Natural killer cell treated with Interleukin-12 subunit alpha and Interleukin-12 subunit beta and Interleukin-15 and Interleukin-18, amount 100 ng/mL, for 72 hours (primary cell): ENCODE data around the gene CRYBA2. TPM values are rescaled to one million over a fixed set of nuclear protein-coding genes. Genes with fewer than 3 reads are reported as not detected.

ENCODE experiments used
- ATAC-seq, 2 donors: fragments of 150-1000 bp; cut with Tn5 transposase in 1 of 2; sonication (Bioruptor Pico), chemical (Tn5 transposase) in 1 of 2; 2 replicates each; pipeline ENCODE4 v1.10.0; 2021
- DNase-seq: peaks from one replicate; pipeline ENCODE4 v3.0.0; 2022; ENCODE audit warnings: low spot score
- H3K27ac Mint-ChIP-seq, 2 donors: 1 replicate in 1 of 2; 2 replicates in 1 of 2; pipeline ENCODE4 v1.8.0; 2022; ENCODE audit warnings: mixed read lengths in 2 of 2, mild to moderate bottlenecking in 1 of 2, moderate library complexity in 1 of 2
- H3K27me3 Mint-ChIP-seq, 2 donors: 1 replicate in 1 of 2; 2 replicates in 1 of 2; pipeline ENCODE4 v1.8.0; 2022; ENCODE audit warnings: mixed read lengths in 2 of 2
- H3K36me3 Mint-ChIP-seq: one replicate; pipeline ENCODE4 v1.8.0; 2022; ENCODE audit warnings: mixed read lengths
- H3K4me1 Mint-ChIP-seq, 2 donors: 1 replicate in 1 of 2; 2 replicates in 1 of 2; pipeline ENCODE4 v1.8.0; 2022; ENCODE audit warnings: low read depth in 2 of 2, mixed read lengths in 2 of 2, mild to moderate bottlenecking in 1 of 2
- H3K4me3 Mint-ChIP-seq: one replicate; pipeline ENCODE4 v1.8.0; 2022; ENCODE audit warnings: mixed read lengths
- H3K9me3 Mint-ChIP-seq: 2 replicates; pipeline ENCODE4 v1.8.0; 2022; ENCODE audit warnings: mixed read lengths
- total RNA-seq, 2 donors: library from RNA; stranded (reverse); gene quantifications; one replicate each; pipeline ENCODE4 v1.2.3, GENCODE V29; 2022

CRYBA2 gene
- total RNA-seq, 2 donors from 2014 or later = not detected

GRCh38 chr2:218975060-218975777, 18.0 kb downstream of the CRYBA2 start:
- H3K27ac Mint-ChIP-seq = no peak overlapping the region
- H3K36me3 Mint-ChIP-seq = no peaks in the 10 kb centered on the region
- H3K4me1 Mint-ChIP-seq = peaks cover 0 to 3% of the 10 kb centered on the region in 2 donors
- peaks cover 48 to 77% of the 10 kb centered on the region in 2 donors for H3K27me3 Mint-ChIP-seq
- no peak overlapping the region for H3K4me3 Mint-ChIP-seq
- ATAC-seq = no peak
- DNase-seq = no peak
- H3K9me3 Mint-ChIP-seq = no peaks in the 10 kb centered on the region

DNA sequence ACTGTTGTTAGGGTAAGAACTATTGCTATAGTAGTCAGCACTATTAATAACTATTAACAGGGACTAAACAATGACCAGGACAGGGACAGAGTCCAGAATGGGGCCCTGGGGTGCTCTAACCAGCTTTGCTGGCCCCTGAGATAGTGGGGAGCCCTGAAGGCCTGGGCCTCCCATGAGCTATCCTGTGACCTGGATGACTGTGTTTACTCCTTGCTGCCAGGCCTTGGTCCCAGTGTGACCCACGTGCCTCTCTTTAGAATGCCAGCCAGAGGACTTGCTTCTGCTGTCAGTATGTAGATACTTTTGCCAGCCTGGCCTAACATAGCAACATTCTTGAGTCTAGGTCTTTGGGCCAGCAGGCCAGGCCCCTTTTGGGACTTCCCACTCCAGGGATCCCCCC, 22.3 kb downstream of the CRYBA2 start:
- no peak overlapping the region for H3K27ac Mint-ChIP-seq
- H3K4me3 Mint-ChIP-seq = no peak overlapping the region
- no peaks in the 10 kb centered on the region for H3K36me3 Mint-ChIP-seq
- no peak for ATAC-seq
- DNase-seq = no peak
- H3K27me3 Mint-ChIP-seq = peaks cover 49 to 58% of the 10 kb centered on the region in 2 donors
- H3K4me1 Mint-ChIP-seq = no peaks in the 10 kb centered on the region
- no peaks in the 10 kb centered on the region for H3K9me3 Mint-ChIP-seq

GRCh38 chr2:218964041-218964771, 29.0 kb downstream of the CRYBA2 start:
- H3K27ac Mint-ChIP-seq = no peak overlapping the region
- H3K4me1 Mint-ChIP-seq = peaks cover 0 to 9% of the 10 kb centered on the region in 2 donors
- H3K27me3 Mint-ChIP-seq = peaks cover 38 to 50% of the 10 kb centered on the region in 2 donors
- ATAC-seq = no peak
- no peaks in the 10 kb centered on the region for H3K9me3 Mint-ChIP-seq
- no peaks in the 10 kb centered on the region for H3K36me3 Mint-ChIP-seq
- DNase-seq = no peak
- H3K4me3 Mint-ChIP-seq = no peak overlapping the region

GRCh38 chr2:218963601-218964000, 29.6 kb downstream of the CRYBA2 start:
- H3K36me3 Mint-ChIP-seq = no peaks in the 10 kb centered on the region
- H3K27ac Mint-ChIP-seq = no peak overlapping the region
- H3K27me3 Mint-ChIP-seq = peaks cover 36 to 46% of the 10 kb centered on the region in 2 donors
- ATAC-seq (no peak), DNase-seq (no peak)
- no peak overlapping the region for H3K4me3 Mint-ChIP-seq
- no peaks in the 10 kb centered on the region for H3K9me3 Mint-ChIP-seq
- peaks cover 0 to 9% of the 10 kb centered on the region in 2 donors for H3K4me1 Mint-ChIP-seq

GRCh38 chr2:218962859-218963492, 30.2 kb downstream of the CRYBA2 start:
- Mint-ChIP-seq H3K36me3 (no peaks in the 10 kb centered on the region), H3K4me3 (no peak overlapping the region), H3K9me3 (no peaks in the 10 kb centered on the region), H3K4me1 (peaks cover 0 to 9% of the 10 kb centered on the region in 2 donors), H3K27ac (no peak overlapping the region), H3K27me3 (peaks cover 37 to 52% of the 10 kb centered on the region in 2 donors)
- DNase-seq (no peak), ATAC-seq (no peak)

GRCh38 chr2:218961651-218962570, 31.3 kb downstream of the CRYBA2 start:
- H3K4me3 Mint-ChIP-seq = peak overlapping the region; percentile 42

DNA sequence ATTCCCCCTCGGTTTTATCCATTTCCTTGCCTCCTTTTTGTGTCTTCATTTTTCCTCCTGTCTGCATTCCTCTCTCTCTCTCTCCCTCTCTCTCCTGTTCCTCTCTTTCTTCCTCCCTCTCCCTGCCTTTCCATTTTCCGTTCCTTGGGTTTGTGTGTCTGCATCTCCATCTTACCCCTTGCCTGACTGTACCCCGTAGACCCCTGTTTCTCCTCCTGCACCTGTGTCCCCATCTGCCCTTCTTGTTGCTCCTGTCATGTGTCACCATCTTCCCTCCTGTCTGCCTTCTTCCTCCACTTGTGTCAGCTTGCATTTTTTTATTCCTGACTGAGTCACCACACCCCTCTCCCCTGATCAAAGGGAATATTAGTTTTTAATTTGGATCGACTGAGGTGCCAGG, 32.0 kb downstream of the CRYBA2 start:
- Mint-ChIP-seq H3K4me3 (peak overlapping the region; percentile 42), H3K27ac (no peak overlapping the region), H3K27me3 (peaks cover 46 to 69% of the 10 kb centered on the region in 2 donors), H3K4me1 (peaks cover 0 to 9% of the 10 kb centered on the region in 2 donors), H3K36me3 (no peaks in the 10 kb centered on the region), H3K9me3 (no peaks in the 10 kb centered on the region)
- ATAC-seq (no peak), DNase-seq (no peak)

More at GRCh38 chr2:218961651-218962570, 31.3 kb downstream of the CRYBA2 start:
- H3K36me3 Mint-ChIP-seq = no peaks in the 10 kb centered on the region
- no peaks in the 10 kb centered on the region for H3K9me3 Mint-ChIP-seq
- peaks cover 43 to 63% of the 10 kb centered on the region in 2 donors for H3K27me3 Mint-ChIP-seq
- H3K4me1 Mint-ChIP-seq = peaks cover 0 to 9% of the 10 kb centered on the region in 2 donors
- no peak for DNase-seq
- no peak for ATAC-seq
- no peak overlapping the region for H3K27ac Mint-ChIP-seq

DNA sequence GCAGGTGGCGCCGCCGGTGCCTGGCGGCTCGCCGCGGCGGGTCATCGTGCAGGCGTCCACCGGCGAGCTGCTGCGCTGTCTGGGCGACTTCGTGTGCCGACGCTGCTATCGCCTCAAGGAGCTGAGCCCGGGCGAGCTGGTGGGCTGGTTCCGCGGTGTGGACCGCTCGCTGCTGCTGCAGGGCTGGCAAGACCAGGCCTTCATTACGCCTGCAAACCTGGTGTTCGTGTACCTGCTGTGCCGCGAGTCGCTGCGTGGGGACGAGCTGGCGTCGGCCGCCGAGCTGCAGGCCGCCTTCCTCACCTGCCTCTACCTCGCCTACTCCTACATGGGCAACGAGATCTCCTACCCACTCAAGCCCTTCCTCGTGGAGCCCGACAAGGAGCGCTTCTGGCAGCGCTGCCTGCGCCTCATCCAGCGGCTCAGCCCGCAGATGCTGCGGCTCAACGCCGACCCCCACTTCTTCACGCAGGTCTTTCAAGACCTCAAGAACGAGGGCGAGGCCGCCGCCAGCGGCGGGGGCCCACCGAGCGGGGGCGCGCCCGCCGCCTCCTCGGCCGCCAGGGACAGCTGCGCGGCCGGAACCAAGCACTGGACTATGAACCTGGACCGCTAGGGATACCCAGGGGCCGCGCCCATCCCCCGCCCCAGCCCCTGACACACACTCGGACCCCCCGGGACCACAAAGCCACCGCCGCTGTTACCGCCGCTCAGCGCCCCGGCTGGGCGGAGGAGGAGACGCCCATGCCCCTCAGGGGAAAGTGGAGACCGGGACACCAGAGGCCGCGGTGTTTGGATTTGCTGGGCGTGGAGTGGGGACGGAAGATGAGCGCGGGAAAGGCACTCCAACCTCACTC, 32.7 kb downstream of the CRYBA2 start:
- H3K9me3 Mint-ChIP-seq = no peaks in the 10 kb centered on the region
- ATAC-seq (no peak), DNase-seq (no peak)
- H3K4me1 Mint-ChIP-seq = peaks cover 0 to 9% of the 10 kb centered on the region in 2 donors
- H3K36me3 Mint-ChIP-seq = no peaks in the 10 kb centered on the region
- H3K27ac Mint-ChIP-seq = no peak overlapping the region
- peaks cover 46 to 67% of the 10 kb centered on the region in 2 donors for H3K27me3 Mint-ChIP-seq
- H3K4me3 Mint-ChIP-seq = peak overlapping the region; percentile 42

GRCh38 chr2:218959761-218960308, 33.4 kb downstream of the CRYBA2 start:
- peaks cover 0 to 9% of the 10 kb centered on the region in 2 donors for H3K4me1 Mint-ChIP-seq
- H3K9me3 Mint-ChIP-seq = no peaks in the 10 kb centered on the region
- no peaks in the 10 kb centered on the region for H3K36me3 Mint-ChIP-seq
- H3K27ac Mint-ChIP-seq = no peak overlapping the region
- no peak for ATAC-seq
- H3K4me3 Mint-ChIP-seq = no peak overlapping the region
- no peak for DNase-seq
- H3K27me3 Mint-ChIP-seq = peaks cover 52 to 66% of the 10 kb centered on the region in 2 donors

GRCh38 chr2:218959141-218959731, 34.0 kb downstream of the CRYBA2 start, which contains the start of gene CDK5R2:
CDK5R2 (plus strand) TSS chr2:218959666; CDS start chr2:218959821, 155 bp downstream.
- peaks cover 54 to 67% of the 10 kb centered on the region in 2 donors for H3K27me3 Mint-ChIP-seq
- peak within 1 kb of the TSS; percentile 35 for H3K4me3 Mint-ChIP-seq
- H3K9me3 Mint-ChIP-seq = no peaks in the 10 kb centered on the region
- no peaks in the 10 kb centered on the region for H3K36me3 Mint-ChIP-seq
- peaks cover 0 to 9% of the 10 kb centered on the region in 2 donors for H3K4me1 Mint-ChIP-seq
- ATAC-seq (peak; percentile 88), DNase-seq (peak; percentile 81)
- no peak within 1 kb of the TSS for H3K27ac Mint-ChIP-seq

- ATAC-seq = no peak
Observed at GRCh38 chr2:218958276-218958675, 34.9 kb downstream of the CRYBA2 start.

GRCh38 chr2:218957671-218958070, 35.6 kb downstream of the CRYBA2 start:
- H3K4me1 Mint-ChIP-seq = peaks cover 0 to 4% of the 10 kb centered on the region in 2 donors
- H3K9me3 Mint-ChIP-seq = no peaks in the 10 kb centered on the region
- ATAC-seq = no peak
- no peak overlapping the region for H3K4me3 Mint-ChIP-seq
- no peak overlapping the region for H3K27ac Mint-ChIP-seq
- H3K27me3 Mint-ChIP-seq = peaks cover 49 to 54% of the 10 kb centered on the region in 2 donors
- DNase-seq = no peak
- H3K36me3 Mint-ChIP-seq = no peaks in the 10 kb centered on the region

More at GRCh38 chr2:218958276-218958675, 34.9 kb downstream of the CRYBA2 start:
- Mint-ChIP-seq H3K9me3 (no peaks in the 10 kb centered on the region), H3K27ac (no peak overlapping the region), H3K36me3 (no peaks in the 10 kb centered on the region), H3K4me1 (peaks cover 0 to 4% of the 10 kb centered on the region in 2 donors), H3K4me3 (no peak overlapping the region), H3K27me3 (peaks cover 49 to 60% of the 10 kb centered on the region in 2 donors)
- DNase-seq = no peak
